PFSK-1 (cell line): ENCODE measurements around the gene NACAD.

ENCODE experiments used
- POLR2AphosphoS5 ChIP-seq: IDR thresholded peaks from 2 replicates; pipeline ENCODE4 v1.6.1; 2012; ENCODE audit warnings: low read depth, mild to moderate bottlenecking, control low read depth, low read length, moderate library complexity
- REST ChIP-seq, 2 experiments: IDR thresholded peaks; 2 replicates each; pipeline versions ENCODE4 v1.6.1 to v1.8.0; 2011 to 2012; ENCODE audit warnings: low read depth in 2 of 2, low read length in 2 of 2, control low read depth in 1 of 2, inconsistent platforms in 1 of 2, mild to moderate bottlenecking in 1 of 2, moderate library complexity in 1 of 2; ENCODE audit not compliant: insufficient read depth in 1 of 2
- TAF1 ChIP-seq: IDR thresholded peaks from 2 replicates; pipeline ENCODE4 v1.6.1; 2012; ENCODE audit warnings: low read length, control low read depth, borderline replicate concordance; ENCODE audit not compliant: insufficient read depth

DNA sequence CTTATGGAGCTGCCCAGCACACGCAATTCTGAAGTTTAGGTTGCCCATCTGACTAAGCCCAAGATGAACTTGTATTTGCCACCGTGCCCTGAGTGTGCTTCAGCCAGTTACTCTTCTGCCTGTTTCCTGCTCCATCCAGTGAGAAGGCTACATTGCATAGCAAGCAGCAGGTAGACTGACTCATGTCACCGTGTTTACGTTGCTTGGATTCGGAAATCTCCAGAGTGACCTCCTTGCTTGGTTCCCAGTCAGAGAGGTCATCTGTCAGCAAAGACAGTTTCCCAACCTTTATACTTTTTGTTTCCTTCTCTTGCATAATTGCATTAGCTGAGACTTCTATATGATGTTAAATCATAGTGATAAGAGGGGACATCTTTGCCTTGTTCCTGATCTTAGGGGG, 30.9 kb downstream of the NACAD start:
- TF ChIP-seq POLR2AphosphoS5 (no peak), REST (IDR thresholded peaks at IDR 0.05; ENCODE audit: insufficient read depth in 1 of 2, low read depth in 2 of 2, low read length in 2 of 2) (no peak), TAF1 (no peak)
